H1 (cell line): ENCODE measurements around the gene PUS7L.

Source experiments
- ASH2L ChIP-seq: fragments of 200-600, 300-600 bp; sonication (generic); IDR thresholded peaks from one replicate; pipeline ENCODE4 v1.7.1; 2017; ENCODE audit warnings: low read length
- CTCF ChIP-seq, 3 experiments: IDR thresholded peaks; 1 replicate in 2 of 3; 2 replicates in 1 of 3; pipeline versions ENCODE4 v1.5.1 to v1.6.1; 2011; ENCODE audit warnings: low read length in 3 of 3, mild to moderate bottlenecking in 3 of 3, inconsistent platforms in 2 of 3, low read depth in 1 of 3, moderate library complexity in 1 of 3; ENCODE audit not compliant: insufficient read depth in 1 of 3; ENCODE audit errors: control extremely low read depth in 1 of 3
- EZH2 ChIP-seq: fragments of 200-600 bp; sonication (generic); IDR thresholded peaks from 2 replicates; pipeline ENCODE4 v1.7.1; 2012; ENCODE audit warnings: low read depth, mild to moderate bottlenecking, moderate library complexity, low read length, inconsistent platforms; ENCODE audit not compliant: severe bottlenecking
- GTF2F1 ChIP-seq: IDR thresholded peaks from 2 replicates; pipeline ENCODE4 v1.6.1; 2012; ENCODE audit warnings: low read depth, low read length, improper control_type of control experiment, borderline replicate concordance
- JUN ChIP-seq: IDR thresholded peaks from 2 replicates; pipeline ENCODE4 v1.6.1; 2011; ENCODE audit warnings: low read depth, mild to moderate bottlenecking, improper control_type of control experiment, low read length
- JUND ChIP-seq: IDR thresholded peaks from 2 replicates; pipeline ENCODE4 v1.6.1; 2011; ENCODE audit warnings: mild to moderate bottlenecking, improper control_type of control experiment, low read length
- KDM5A ChIP-seq: fragments of 200-600 bp; IDR thresholded peaks from 2 replicates; pipeline ENCODE4 v1.7.1; 2012; ENCODE audit warnings: mild to moderate bottlenecking, low read length, inconsistent platforms, mixed read lengths
- POLR2A ChIP-seq, 2 experiments: IDR thresholded peaks; 1 replicate in 1 of 2; 2 replicates in 1 of 2; pipeline ENCODE4 v1.6.1; 2011; ENCODE audit warnings: low read depth in 2 of 2, low read length in 2 of 2, mild to moderate bottlenecking in 2 of 2; ENCODE audit errors: control extremely low read depth in 1 of 2
- POLR2AphosphoS5 ChIP-seq: IDR thresholded peaks from 2 replicates; pipeline ENCODE4 v1.6.1; 2011; ENCODE audit warnings: low read depth, low read length
- SIRT6 ChIP-seq: IDR thresholded peaks from one replicate; pipeline ENCODE4 v1.7.1; 2012; ENCODE audit warnings: low read length, inconsistent platforms
- SP1 ChIP-seq: IDR thresholded peaks from 2 replicates; pipeline ENCODE4 v1.6.1; 2011; ENCODE audit warnings: low read depth, low read length
- SP2 ChIP-seq: IDR thresholded peaks from 2 replicates; pipeline ENCODE4 v1.6.1; 2012; ENCODE audit warnings: mild to moderate bottlenecking, low read length, inconsistent platforms

GRCh38 chr12:43789941-43790340, 31.4 kb upstream of the PUS7L start:
- TF ChIP-seq ASH2L: no peak
- no peak for TF ChIP-seq SP2
- TF ChIP-seq CTCF (IDR thresholded peaks at IDR 0.05; ENCODE audit: control extremely low read depth in 1 of 3, insufficient read depth in 1 of 3, low read depth in 1 of 3, low read length in 3 of 3): no peak
- TF ChIP-seq SP1: no peak
- no peak for TF ChIP-seq GTF2F1
- no peak for TF ChIP-seq POLR2AphosphoS5
- no peak for TF ChIP-seq SIRT6
- no peak for TF ChIP-seq KDM5A
- no peak for TF ChIP-seq JUND
- TF ChIP-seq POLR2A (IDR thresholded peaks at IDR 0.05; ENCODE audit: control extremely low read depth in 1 of 2, low read depth in 2 of 2, low read length in 2 of 2): no peak
- TF ChIP-seq EZH2: no peak
- TF ChIP-seq JUN: no peak
